PFSK-1 (cell line): ENCODE data around the gene NOC4L.

Experiments
- FOXP2 ChIP-seq: optimal IDR thresholded peaks from 2 replicates; pipeline ENCODE3; 2011; ENCODE audit warnings: borderline replicate concordance, control low read depth, inconsistent platforms; ENCODE audit not compliant: insufficient read depth; ENCODE audit errors: extremely low read length, extremely low read depth
- POLR2AphosphoS5 ChIP-seq: IDR thresholded peaks from 2 replicates; pipeline ENCODE4 v1.6.1; 2012; ENCODE audit warnings: low read depth, mild to moderate bottlenecking, control low read depth, low read length, moderate library complexity
- SIN3A ChIP-seq: IDR thresholded peaks from 2 replicates; pipeline ENCODE4 v1.6.1; 2012; ENCODE audit warnings: mild to moderate bottlenecking, low read length, moderate library complexity, borderline replicate concordance; ENCODE audit not compliant: insufficient read depth
- TAF1 ChIP-seq: IDR thresholded peaks from 2 replicates; pipeline ENCODE4 v1.6.1; 2012; ENCODE audit warnings: low read length, control low read depth, borderline replicate concordance; ENCODE audit not compliant: insufficient read depth
- TF ChIP-seq, protein P1 (sequence below), 2 experiments: IDR thresholded peaks; 2 replicates each; pipeline versions ENCODE4 v1.6.1 to v1.8.0; 2011 to 2012; ENCODE audit warnings: low read depth in 2 of 2, low read length in 2 of 2, control low read depth in 1 of 2, inconsistent platforms in 1 of 2, mild to moderate bottlenecking in 1 of 2, moderate library complexity in 1 of 2; ENCODE audit not compliant: insufficient read depth in 1 of 2

- TF ChIP-seq SIN3A (no peak), TAF1 (no peak), POLR2AphosphoS5 (no peak), FOXP2 (no peak)
- TF ChIP-seq, protein P1, sequence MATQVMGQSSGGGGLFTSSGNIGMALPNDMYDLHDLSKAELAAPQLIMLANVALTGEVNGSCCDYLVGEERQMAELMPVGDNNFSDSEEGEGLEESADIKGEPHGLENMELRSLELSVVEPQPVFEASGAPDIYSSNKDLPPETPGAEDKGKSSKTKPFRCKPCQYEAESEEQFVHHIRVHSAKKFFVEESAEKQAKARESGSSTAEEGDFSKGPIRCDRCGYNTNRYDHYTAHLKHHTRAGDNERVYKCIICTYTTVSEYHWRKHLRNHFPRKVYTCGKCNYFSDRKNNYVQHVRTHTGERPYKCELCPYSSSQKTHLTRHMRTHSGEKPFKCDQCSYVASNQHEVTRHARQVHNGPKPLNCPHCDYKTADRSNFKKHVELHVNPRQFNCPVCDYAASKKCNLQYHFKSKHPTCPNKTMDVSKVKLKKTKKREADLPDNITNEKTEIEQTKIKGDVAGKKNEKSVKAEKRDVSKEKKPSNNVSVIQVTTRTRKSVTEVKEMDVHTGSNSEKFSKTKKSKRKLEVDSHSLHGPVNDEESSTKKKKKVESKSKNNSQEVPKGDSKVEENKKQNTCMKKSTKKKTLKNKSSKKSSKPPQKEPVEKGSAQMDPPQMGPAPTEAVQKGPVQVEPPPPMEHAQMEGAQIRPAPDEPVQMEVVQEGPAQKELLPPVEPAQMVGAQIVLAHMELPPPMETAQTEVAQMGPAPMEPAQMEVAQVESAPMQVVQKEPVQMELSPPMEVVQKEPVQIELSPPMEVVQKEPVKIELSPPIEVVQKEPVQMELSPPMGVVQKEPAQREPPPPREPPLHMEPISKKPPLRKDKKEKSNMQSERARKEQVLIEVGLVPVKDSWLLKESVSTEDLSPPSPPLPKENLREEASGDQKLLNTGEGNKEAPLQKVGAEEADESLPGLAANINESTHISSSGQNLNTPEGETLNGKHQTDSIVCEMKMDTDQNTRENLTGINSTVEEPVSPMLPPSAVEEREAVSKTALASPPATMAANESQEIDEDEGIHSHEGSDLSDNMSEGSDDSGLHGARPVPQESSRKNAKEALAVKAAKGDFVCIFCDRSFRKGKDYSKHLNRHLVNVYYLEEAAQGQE (IDR thresholded peaks at IDR 0.05; ENCODE audit: insufficient read depth in 1 of 2, low read depth in 2 of 2, low read length in 2 of 2), result no peak
These were observed 25.9 kb downstream of the NOC4L start for GRCh38 chr12:132170094-132170636.
